Keratinocyte (primary cell): ENCODE results near the gene HRCT1. TPM values are rescaled to one million over a fixed set of nuclear protein-coding genes. Genes with fewer than 3 reads are reported as not detected.
"Not testable (repeated sequence)": the region's sequence is repeated elsewhere in the genome, so short reads cannot be mapped to it uniquely, and the experiment has no call there.

Experiments used
- DNase-seq: peaks from one replicate; pipeline ENCODE4 v3.0.0-alpha.2; 2011; ENCODE audit warnings: low read depth, missing footprints, low spot score
- FAIRE-seq: peaks from 2 replicates; lab custom pipeline; 2011; peaks lifted over from hg19 to GRCh38; lab: Jason Lieb, UNC
- H2AFZ ChIP-seq: 2 replicates; pipeline ENCODE4 v1.6.0; 2012; ENCODE audit warnings: low read length, control low read depth, inconsistent platforms; ENCODE audit not compliant: control insufficient read depth
- H3K27ac ChIP-seq: 2 replicates; pipeline ENCODE4 v1.5.1; 2011; ENCODE audit warnings: low read length; ENCODE audit not compliant: control insufficient read depth, insufficient read depth
- H3K27me3 ChIP-seq: 3 replicates; pipeline ENCODE4 v1.6.0; 2011; ENCODE audit warnings: low read length; ENCODE audit not compliant: control insufficient read depth, insufficient read depth; ENCODE audit errors: extremely low read depth
- H3K36me3 ChIP-seq, 2 experiments: 2 replicates in 1 of 2; 3 replicates in 1 of 2; pipeline ENCODE4 v1.5.1; 2011; ENCODE audit warnings: low read length in 2 of 2, mild to moderate bottlenecking in 1 of 2; ENCODE audit not compliant: control insufficient read depth in 2 of 2, insufficient read depth in 2 of 2; ENCODE audit errors: extremely low read depth in 1 of 2
- H3K4me1 ChIP-seq: 3 replicates; pipeline ENCODE4 v1.5.1; 2011; ENCODE audit warnings: low read length; ENCODE audit not compliant: control insufficient read depth, insufficient read depth; ENCODE audit errors: extremely low read depth
- H3K4me2 ChIP-seq: 3 replicates; pipeline ENCODE4 v1.6.0; 2011; ENCODE audit warnings: low read depth, low read length; ENCODE audit not compliant: control insufficient read depth, insufficient read depth; ENCODE audit errors: extremely low read depth
- H3K4me3 ChIP-seq, 3 experiments: fragments of 200-600 bp in 1 of 3; sonication (generic) in 1 of 3; 2 replicates in 2 of 3; 3 replicates in 1 of 3; pipeline ENCODE4 v1.5.1; 2011 to 2016; ENCODE audit warnings: low read length in 3 of 3, mild to moderate bottlenecking in 3 of 3, control low read depth in 2 of 3, inconsistent platforms in 1 of 3, low read depth in 1 of 3, mixed read lengths in 1 of 3, mixed run types in 1 of 3, moderate library complexity in 1 of 3; ENCODE audit not compliant: control insufficient read depth in 2 of 3, insufficient read depth in 2 of 3; ENCODE audit errors: extremely low read depth in 1 of 3
- H3K79me2 ChIP-seq: 2 replicates; pipeline ENCODE4 v1.6.0; 2012; ENCODE audit warnings: low read length; ENCODE audit not compliant: control insufficient read depth, insufficient read depth
- H3K9ac ChIP-seq: 3 replicates; pipeline ENCODE4 v1.6.0; 2011; ENCODE audit warnings: low read length; ENCODE audit not compliant: control insufficient read depth, insufficient read depth; ENCODE audit errors: extremely low read depth
- H3K9me1 ChIP-seq: 3 replicates; pipeline ENCODE4 v1.6.0; 2011; ENCODE audit warnings: low read length; ENCODE audit not compliant: control insufficient read depth, insufficient read depth; ENCODE audit errors: extremely low read depth
- H3K9me3 ChIP-seq: 2 replicates; pipeline ENCODE4 v1.5.1; 2012; ENCODE audit warnings: low read depth, low read length; ENCODE audit not compliant: control insufficient read depth
- H4K20me1 ChIP-seq: 3 replicates; pipeline ENCODE4 v1.6.0; 2011; ENCODE audit warnings: low read length; ENCODE audit not compliant: control insufficient read depth, insufficient read depth; ENCODE audit errors: extremely low read depth
- EZH2 ChIP-seq: IDR thresholded peaks from one replicate; pipeline ENCODE4 v1.6.1; 2012; ENCODE audit warnings: inconsistent platforms, mild to moderate bottlenecking, low read length, moderate library complexity
- dilution Hi-C: fragments of 300-500 bp; cut with MboI; formaldehyde crosslinking; loops from one replicate; pipeline ENCODE4 v1.7.0; 2020; ENCODE audit warnings: low sequenced_read_pairs; ENCODE audit not compliant: extremely low pct_ligation_motif_present
- polyA plus RNA-seq, 5 experiments: library from polyadenylated mRNA; depleted of rRNA in 3 of 5; stranded (reverse) in 3 of 5; stranded (forward) in 1 of 5; unstranded in 1 of 5; fragments of >200 nt; gene quantifications; 1 replicate in 1 of 5; 2 replicates in 3 of 5; 3 replicates in 1 of 5; pipeline versions ENCODE4 v1.2.1 to v1.2.3, GENCODE V29; 2011 to 2012; ENCODE audit warnings: missing spikeins in 2 of 5, low read depth in 1 of 5, low replicate concordance in 1 of 5
- TF ChIP-seq, protein P1 (sequence below), 3 experiments: IDR thresholded peaks in 1 of 3; conservative IDR thresholded peaks in 1 of 3; optimal IDR thresholded peaks in 1 of 3; 2 replicates in 2 of 3; 3 replicates in 1 of 3; pipeline versions ENCODE3 to v1.5.1; 2011; ENCODE audit warnings: low read length in 3 of 3, mild to moderate bottlenecking in 3 of 3, moderate library complexity in 2 of 3, control low read depth in 1 of 3, inconsistent platforms in 1 of 3; ENCODE audit not compliant: insufficient read depth in 2 of 3; ENCODE audit errors: extremely low read depth in 1 of 3

Gene HRCT1
- polyA plus RNA-seq, 1 donor (not counting 4 experiments of a cell fraction or from before 2014, with no cell fraction given), result not detected

DNA sequence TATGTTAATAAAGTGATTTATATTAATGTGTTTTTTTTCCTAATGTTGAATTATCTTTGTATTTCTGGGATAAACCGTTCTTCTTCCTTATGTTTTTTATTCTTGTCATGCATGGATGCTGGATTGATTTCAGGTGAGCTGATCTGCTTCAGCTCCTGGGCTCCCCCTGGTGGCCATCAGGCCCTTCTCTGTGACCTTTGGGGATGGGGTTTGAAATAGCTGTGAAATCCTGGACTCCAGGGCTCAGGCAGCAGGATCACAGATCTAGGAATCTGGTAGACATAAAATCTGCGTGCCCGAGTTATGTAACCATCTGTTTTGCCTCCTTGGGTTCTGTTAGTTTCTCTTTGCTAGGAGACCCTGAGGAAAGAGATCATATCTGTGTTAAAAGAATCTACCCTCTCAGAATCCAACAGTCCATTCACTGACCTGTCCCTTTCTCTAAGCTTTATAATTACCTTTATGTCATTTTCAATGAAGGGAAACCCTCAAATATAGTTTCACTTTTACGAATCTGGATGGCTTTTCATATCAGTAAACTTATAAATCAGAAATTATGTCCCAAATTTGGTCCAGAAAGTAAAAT, 23.6 kb upstream of the HRCT1 start:
- dilution Hi-C loops, result no loop called here
- FAIRE-seq (peak; percentile 92), DNase-seq (no peak)
- Histone ChIP-seq H3K9me3 (no peaks in the 10 kb centered on the region), H3K4me2 (no peak overlapping the region), H3K9me1 (no peaks in the 10 kb centered on the region), H2AFZ (no peak overlapping the region), H3K4me1 (no peaks in the 10 kb centered on the region), H3K4me3 (no peak overlapping the region), H3K36me3 (no peaks in the 10 kb centered on the region), H3K9ac (no peak overlapping the region), H3K27me3 (no peaks in the 10 kb centered on the region), H3K27ac (no peak overlapping the region), H4K20me1 (no peaks in the 10 kb centered on the region), H3K79me2 (no peaks in the 10 kb centered on the region)
- no peak for TF ChIP-seq EZH2
- TF ChIP-seq, protein P1, sequence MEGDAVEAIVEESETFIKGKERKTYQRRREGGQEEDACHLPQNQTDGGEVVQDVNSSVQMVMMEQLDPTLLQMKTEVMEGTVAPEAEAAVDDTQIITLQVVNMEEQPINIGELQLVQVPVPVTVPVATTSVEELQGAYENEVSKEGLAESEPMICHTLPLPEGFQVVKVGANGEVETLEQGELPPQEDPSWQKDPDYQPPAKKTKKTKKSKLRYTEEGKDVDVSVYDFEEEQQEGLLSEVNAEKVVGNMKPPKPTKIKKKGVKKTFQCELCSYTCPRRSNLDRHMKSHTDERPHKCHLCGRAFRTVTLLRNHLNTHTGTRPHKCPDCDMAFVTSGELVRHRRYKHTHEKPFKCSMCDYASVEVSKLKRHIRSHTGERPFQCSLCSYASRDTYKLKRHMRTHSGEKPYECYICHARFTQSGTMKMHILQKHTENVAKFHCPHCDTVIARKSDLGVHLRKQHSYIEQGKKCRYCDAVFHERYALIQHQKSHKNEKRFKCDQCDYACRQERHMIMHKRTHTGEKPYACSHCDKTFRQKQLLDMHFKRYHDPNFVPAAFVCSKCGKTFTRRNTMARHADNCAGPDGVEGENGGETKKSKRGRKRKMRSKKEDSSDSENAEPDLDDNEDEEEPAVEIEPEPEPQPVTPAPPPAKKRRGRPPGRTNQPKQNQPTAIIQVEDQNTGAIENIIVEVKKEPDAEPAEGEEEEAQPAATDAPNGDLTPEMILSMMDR (optimal IDR thresholded peaks at IDR 0.05 in 1 of 3, IDR thresholded peaks at IDR 0.05 in 1 of 3, conservative IDR thresholded peaks at IDR 0.05 in 1 of 3; ENCODE audit: extremely low read depth in 1 of 3, insufficient read depth in 2 of 3, low read length in 3 of 3), result peak; percentile 86 to 98 (median 92)

DNA sequence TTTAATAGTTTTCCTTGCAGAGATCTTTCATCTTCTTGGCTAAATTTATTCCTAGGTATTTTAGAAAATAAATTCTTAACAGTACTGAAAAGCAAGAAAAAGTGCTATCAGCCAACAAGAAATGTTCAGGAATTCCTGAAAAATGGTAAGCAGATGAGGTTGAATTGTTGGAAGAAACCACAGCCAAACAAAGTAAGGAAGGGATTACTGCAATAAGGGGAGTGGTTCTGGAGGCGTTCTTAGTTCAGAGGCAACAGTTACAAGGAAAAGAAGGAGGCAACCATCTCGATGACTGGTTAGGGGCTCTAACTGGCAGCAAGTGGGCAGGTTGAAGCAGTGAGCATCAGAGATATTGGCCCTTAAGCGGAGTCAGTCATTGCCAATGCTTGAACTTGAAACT, 23.0 kb upstream of the HRCT1 start:
- Histone ChIP-seq H3K36me3 (no peaks in the 10 kb centered on the region), H3K9ac (no peak overlapping the region), H3K9me3 (no peaks in the 10 kb centered on the region), H3K27ac (no peak overlapping the region), H2AFZ (no peak overlapping the region), H4K20me1 (no peaks in the 10 kb centered on the region), H3K4me2 (no peak overlapping the region), H3K9me1 (no peaks in the 10 kb centered on the region), H3K4me1 (no peaks in the 10 kb centered on the region), H3K27me3 (no peaks in the 10 kb centered on the region), H3K79me2 (no peaks in the 10 kb centered on the region), H3K4me3 (no peak overlapping the region)
- dilution Hi-C loops, result no loop called here
- no peak for DNase-seq
- TF ChIP-seq, protein P1 (optimal IDR thresholded peaks at IDR 0.05 in 1 of 3, IDR thresholded peaks at IDR 0.05 in 1 of 3, conservative IDR thresholded peaks at IDR 0.05 in 1 of 3; ENCODE audit: extremely low read depth in 1 of 3, insufficient read depth in 2 of 3, low read length in 3 of 3), result no peak
- no peak for FAIRE-seq

DNA sequence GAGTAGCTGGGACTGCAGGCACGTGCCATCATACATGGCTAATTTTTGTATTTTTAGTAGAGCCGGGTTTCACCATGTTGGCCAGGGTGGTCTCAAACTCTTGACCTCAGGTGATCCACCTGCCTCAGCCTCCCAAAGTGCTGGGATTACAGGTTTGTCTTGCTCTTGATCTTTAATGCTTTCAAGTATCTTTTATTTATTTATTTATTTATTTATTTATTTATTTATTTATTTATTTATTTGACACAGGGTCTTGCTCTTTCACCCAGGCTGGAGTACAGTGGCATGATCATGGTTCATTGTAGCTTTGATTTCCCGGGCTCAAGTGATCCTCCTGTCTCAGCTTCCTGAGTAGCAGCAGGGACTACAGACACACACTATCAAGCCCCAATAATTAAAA, 21.1 kb upstream of the HRCT1 start:
- H3K9me3 ChIP-seq, H3K9ac ChIP-seq, DNase-seq, H3K36me3 ChIP-seq, H3K9me1 ChIP-seq, H3K27me3 ChIP-seq, FAIRE-seq, H3K27ac ChIP-seq, dilution Hi-C loops, H3K4me1 ChIP-seq, H2AFZ ChIP-seq, H3K4me3 ChIP-seq, H4K20me1 ChIP-seq, H3K79me2 ChIP-seq, H3K4me2 ChIP-seq: not testable (repeated sequence)
